A549 (cell line): ENCODE measurements around the gene TBL1XR1. TPM values are rescaled to one million over a fixed set of nuclear protein-coding genes. Genes with fewer than 3 reads are reported as not detected.
"Not testable (repeated sequence)": the region's sequence is repeated elsewhere in the genome, so short reads cannot be mapped to it uniquely, and the experiment has no call there.

Experiments
- ATAC-seq, 2 experiments: fragments of 200-7000 bp in 1 of 2; fragments of >200 bp in 1 of 2; cut with Nextera tagmentation in 1 of 2; cut with Tn5 transposase in 1 of 2; 3 replicates each; pipeline versions ENCODE4 v1.8.0 to v1.9.1; 2018 to 2020; ENCODE audit warnings: mild to moderate bottlenecking in 1 of 2, moderate library complexity in 1 of 2
- CTCF ChIA-PET: fragments of 300-600 bp; sonication (Branson Sonifier 250); formaldehyde crosslinking; extraction: SDS; loops from one replicate; lab custom pipeline; 2021; ENCODE audit warnings: antibody characterized with exemption, inconsistent platforms; lab: Yijun Ruan, JAX
- POLR2A ChIA-PET: fragments of 350-600 bp; formaldehyde crosslinking; extraction: SDS; loops from one replicate; lab custom pipeline; 2021; ENCODE audit warnings: antibody characterized with exemption, inconsistent platforms; lab: Yijun Ruan, JAX
- DNase-seq, 2 experiments: peaks; one replicate each; pipeline versions ENCODE4 v3.0.0 to v3.0.0-alpha.2; 2011 to 2016; ENCODE audit warnings: low read depth in 1 of 2, low spot score in 1 of 2
- FAIRE-seq: peaks from 2 replicates; lab custom pipeline; 2011; peaks lifted over from hg19 to GRCh38; lab: Jason Lieb, UNC
- H3K27ac ChIP-seq, 2 experiments: fragments of >200 bp; sonication (Bioruptor Twin); formaldehyde crosslinking; 3 replicates each; pipeline ENCODE4 v1.5.1; 2016 to 2017
- H3K4me1 ChIP-seq: fragments of >200 bp; sonication (Bioruptor Twin); formaldehyde crosslinking; 3 replicates; pipeline ENCODE4 v1.6.1; 2016
- H3K4me2 ChIP-seq: fragments of >200 bp; sonication (Bioruptor Twin); formaldehyde crosslinking; 3 replicates; pipeline ENCODE4 v1.6.1; 2016
- H3K4me3 ChIP-seq: fragments of >200 bp; sonication (Bioruptor Twin); formaldehyde crosslinking; 3 replicates; pipeline ENCODE4 v1.5.1; 2016
- H3K9me3 ChIP-seq: fragments of >200 bp; sonication (Bioruptor Twin); formaldehyde crosslinking; 3 replicates; pipeline ENCODE4 v1.6.1; 2016
- BCL3 ChIP-seq: fragments of >200 bp; sonication (Bioruptor Twin); formaldehyde crosslinking; IDR thresholded peaks from 3 replicates; pipeline ENCODE4 v1.6.1; 2016
- CTCF ChIP-seq: fragments of >200 bp; sonication (Bioruptor Twin); formaldehyde crosslinking; IDR thresholded peaks from 3 replicates; pipeline ENCODE4 v1.5.1; 2016
- EHMT2 ChIP-seq: fragments of 200-600 bp; sonication (generic); IDR thresholded peaks from 2 replicates; pipeline ENCODE4 v1.6.1; 2016; ENCODE audit warnings: antibody characterized with exemption, low read depth, mild to moderate bottlenecking, moderate library complexity
- ESRRA ChIP-seq: fragments of 150-350 bp; IDR thresholded peaks from 2 replicates; pipeline ENCODE4 v1.6.1; 2014; ENCODE audit warnings: mild to moderate bottlenecking, low read length, borderline replicate concordance
- HMGXB4 ChIP-seq: fragments of 250-450 bp; sonication (Bioruptor Pico); IDR thresholded peaks from 2 replicates; pipeline ENCODE4 v1.5.0; 2021; ENCODE audit warnings: mild to moderate bottlenecking, moderate library complexity, borderline replicate concordance
- HOXA7 ChIP-seq: fragments of 250-450 bp; sonication (Bioruptor Pico); IDR thresholded peaks from 2 replicates; pipeline ENCODE4 v1.5.0; 2020; ENCODE audit warnings: mild to moderate bottlenecking, moderate library complexity
- JUNB ChIP-seq: fragments of >200 bp; sonication (Bioruptor Twin); formaldehyde crosslinking; IDR thresholded peaks from 2 replicates; pipeline ENCODE4 v1.6.1; 2016
- ZC3H11A ChIP-seq: fragments of 450-650 bp; IDR thresholded peaks from 2 replicates; pipeline ENCODE4 v1.6.1; 2014; ENCODE audit warnings: antibody characterized with exemption, mild to moderate bottlenecking
- ZFP36 ChIP-seq: fragments of 450-650 bp; IDR thresholded peaks from 2 replicates; pipeline ENCODE4 v1.6.1; 2014; ENCODE audit warnings: borderline replicate concordance; ENCODE audit not compliant: partially characterized antibody
- ZNF302 ChIP-seq: fragments of 250-450 bp; sonication (Bioruptor Pico); IDR thresholded peaks from 2 replicates; pipeline ENCODE4 v1.9.0; 2021; ENCODE audit warnings: inconsistent platforms, mild to moderate bottlenecking, moderate library complexity
- ZSCAN20 ChIP-seq: fragments of 250-450 bp; sonication (Bioruptor Pico); IDR thresholded peaks from 2 replicates; pipeline ENCODE4 v1.8.0; 2022; ENCODE audit warnings: mild to moderate bottlenecking, moderate library complexity
- WGBS: methylation state at CpG from one replicate; pipeline ENCODE4 v1.1.6; 2017; ENCODE audit errors: missing lambda C conversion rate; 5-methylcytosine and 5-hydroxymethylcytosine counted together
- polyA plus RNA-seq, 4 experiments: library from polyadenylated mRNA; depleted of rRNA in 3 of 4; stranded (reverse); fragments of >200 nt; fragmentation: RNase III in 1 of 4; extraction: RNeasy Plus Mini Kit Qiagen cat#74134 plus additional on column Dnase treatment in 1 of 4; gene quantifications; 2 replicates in 3 of 4; 3 replicates in 1 of 4; pipeline ENCODE4 v1.2.3, GENCODE V29; 2011 to 2017

Gene TBL1XR1
- polyA plus RNA-seq, 2 of the 4 experiments (the other 2 are of a cell fraction) = 41.4 to 106 TPM

- TF ChIP-seq HMGXB4 (CRISPR knock-in tag) (no peak), JUNB (no peak), ESRRA (no peak), CTCF (no peak)
These were observed 183.5 kb downstream of the TBL1XR1 start (continued) for GRCh38 chr3:177013681-177014280.

- no peak for ATAC-seq
- FAIRE-seq = no peak
- H3K4me2 ChIP-seq = no peak overlapping the region
- DNase-seq = no peak
- CTCF ChIA-PET = interaction anchor here (0.8 kb wide), 1 partner anchor 60 kb away, joined by 3 read pairs; no protein-coding TSS in a partner anchor
- no peak overlapping the region for H3K27ac ChIP-seq
- no peak overlapping the region for H3K4me3 ChIP-seq
- peaks cover 10% of the 10 kb centered on the region; the same call in 2 of the 3 replicates for H3K9me3 ChIP-seq
- POLR2A ChIA-PET = no interaction called here
- peak; percentile 45 for TF ChIP-seq ZFP36
- TF ChIP-seq BCL3 = no peak
- no peaks in the 10 kb centered on the region for H3K4me1 ChIP-seq
These were observed 191.4 kb downstream of the TBL1XR1 start for GRCh38 chr3:177005718-177006405.

- 100% methylated on average over 2 of the region's 2 CpGs for WGBS
- ATAC-seq, H3K4me3 ChIP-seq, DNase-seq, CTCF ChIA-PET, H3K4me2 ChIP-seq, H3K4me1 ChIP-seq, POLR2A ChIA-PET, H3K27ac ChIP-seq, H3K9me3 ChIP-seq, FAIRE-seq: not testable (repeated sequence)
These were observed 197.1 kb downstream of the TBL1XR1 start for GRCh38 chr3:177000159-177000558.

- DNase-seq (no peak), FAIRE-seq (no peak), ATAC-seq (no peak)
- Histone ChIP-seq H3K4me3 (no peak overlapping the region), H3K4me1 (no peaks in the 10 kb centered on the region), H3K4me2 (no peak overlapping the region)
- ChIA-PET POLR2A (no interaction called here), CTCF (no interaction called here)
- TF ChIP-seq ZFP36 (no peak), EHMT2 (no peak), ZNF302 (CRISPR knock-in tag) (no peak), ZC3H11A (no peak), ZSCAN20 (CRISPR knock-in tag) (no peak), HOXA7 (no peak)
- TF ChIP-seq, all 56 proteins: peak for 0
- WGBS = 96% methylated on average over 2 of the region's 2 CpGs
- H3K27ac ChIP-seq = no peak overlapping the region
- H3K9me3 ChIP-seq = no peaks in the 10 kb centered on the region
These were observed 201.3 kb downstream of the TBL1XR1 start for GRCh38 chr3:176995946-176996345.
